Coronary artery (tissue), 2 donors: ENCODE measurements around the gene NTM.

Experiments used
- DNase-seq: peaks from one replicate; pipeline ENCODE4 v3.0.0-alpha.2; 2017; ENCODE audit warnings: low spot score
- H3K27ac ChIP-seq, 2 donors: fragments of 200-600 bp; sonication (generic); one replicate each; pipeline ENCODE4 v1.5.1; 2016 to 2019
- H3K4me3 ChIP-seq: fragments of 200-600 bp; sonication (generic); 2 replicates; pipeline ENCODE4 v1.5.1; 2016; ENCODE audit warnings: mild to moderate bottlenecking, moderate library complexity
- TF ChIP-seq, protein P1 (sequence below): fragments of 200-600 bp; sonication (generic); IDR thresholded peaks from one replicate; pipeline ENCODE4 v1.5.1; 2019; ENCODE audit warnings: antibody characterized with exemption

Gene NTM

DNA sequence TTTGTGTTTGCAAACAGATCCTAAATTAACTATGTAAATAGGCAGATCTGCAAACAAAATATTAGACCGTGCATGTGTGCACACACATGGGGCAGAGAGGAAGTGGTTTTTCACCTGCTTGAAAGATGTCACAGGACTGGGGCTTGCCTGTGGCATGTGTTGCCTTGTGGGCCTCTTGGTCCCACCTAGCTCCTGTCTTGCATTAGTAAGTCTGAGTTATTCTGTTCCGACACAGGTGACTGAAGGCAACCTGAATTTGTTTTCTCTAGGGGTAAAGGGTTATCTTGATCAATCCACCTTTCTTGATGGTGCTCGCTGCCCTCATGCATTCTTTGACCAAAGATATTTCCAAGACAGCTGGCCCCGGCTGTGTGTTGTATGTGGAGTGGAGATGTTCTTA lies 667.5 kb downstream of the NTM start:
- Histone ChIP-seq H3K27ac (no peak overlapping the region), H3K4me3 (no peak overlapping the region)
- TF ChIP-seq, protein P1, sequence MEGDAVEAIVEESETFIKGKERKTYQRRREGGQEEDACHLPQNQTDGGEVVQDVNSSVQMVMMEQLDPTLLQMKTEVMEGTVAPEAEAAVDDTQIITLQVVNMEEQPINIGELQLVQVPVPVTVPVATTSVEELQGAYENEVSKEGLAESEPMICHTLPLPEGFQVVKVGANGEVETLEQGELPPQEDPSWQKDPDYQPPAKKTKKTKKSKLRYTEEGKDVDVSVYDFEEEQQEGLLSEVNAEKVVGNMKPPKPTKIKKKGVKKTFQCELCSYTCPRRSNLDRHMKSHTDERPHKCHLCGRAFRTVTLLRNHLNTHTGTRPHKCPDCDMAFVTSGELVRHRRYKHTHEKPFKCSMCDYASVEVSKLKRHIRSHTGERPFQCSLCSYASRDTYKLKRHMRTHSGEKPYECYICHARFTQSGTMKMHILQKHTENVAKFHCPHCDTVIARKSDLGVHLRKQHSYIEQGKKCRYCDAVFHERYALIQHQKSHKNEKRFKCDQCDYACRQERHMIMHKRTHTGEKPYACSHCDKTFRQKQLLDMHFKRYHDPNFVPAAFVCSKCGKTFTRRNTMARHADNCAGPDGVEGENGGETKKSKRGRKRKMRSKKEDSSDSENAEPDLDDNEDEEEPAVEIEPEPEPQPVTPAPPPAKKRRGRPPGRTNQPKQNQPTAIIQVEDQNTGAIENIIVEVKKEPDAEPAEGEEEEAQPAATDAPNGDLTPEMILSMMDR = no peak
- no peak for DNase-seq

DNA sequence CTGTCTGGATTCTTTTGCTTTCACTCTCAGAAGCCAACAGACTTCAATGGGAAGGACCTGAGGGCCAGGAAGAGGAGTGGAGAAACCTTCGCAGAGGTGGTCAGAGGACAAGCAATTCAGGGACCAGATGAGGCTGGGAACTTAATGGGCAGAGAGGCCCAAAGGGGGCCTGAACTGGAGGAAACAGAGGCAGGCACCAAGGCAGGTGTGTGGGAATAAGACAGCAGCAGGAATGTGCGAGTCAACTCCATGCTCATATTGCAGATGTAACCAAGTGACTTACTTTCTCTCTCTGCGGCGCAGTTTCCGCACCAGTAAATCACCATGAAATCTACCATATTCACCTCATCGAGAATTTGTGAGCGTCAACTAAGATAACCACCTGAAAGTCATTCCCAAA lies 669.1 kb downstream of the NTM start:
- no peak overlapping the region for H3K27ac ChIP-seq
- H3K4me3 ChIP-seq = no peak overlapping the region
- DNase-seq = no peak
- TF ChIP-seq, protein P1 = no peak

DNA sequence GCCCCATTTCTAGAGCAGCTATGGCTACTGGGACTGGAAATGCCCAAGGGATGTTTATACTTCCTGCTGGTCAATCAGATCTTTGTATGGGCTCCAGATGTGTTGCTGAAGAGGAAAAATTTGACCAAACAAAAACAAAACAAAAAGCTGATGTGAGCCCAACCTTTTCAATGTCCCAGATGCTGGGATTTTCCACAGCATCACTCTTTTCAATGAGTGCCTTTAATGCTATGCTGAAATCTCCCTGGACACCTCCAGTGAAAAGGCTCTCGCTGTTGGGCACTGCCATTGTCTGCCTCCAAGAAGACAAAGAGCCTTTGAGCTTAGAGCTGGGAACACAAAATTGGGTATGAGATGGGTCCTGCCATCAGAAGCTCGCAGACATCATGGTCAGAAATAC lies 671.9 kb downstream of the NTM start:
- DNase-seq = no peak
- Histone ChIP-seq H3K27ac (no peak overlapping the region), H3K4me3 (no peak overlapping the region)
- TF ChIP-seq, protein P1 = no peak

DNA sequence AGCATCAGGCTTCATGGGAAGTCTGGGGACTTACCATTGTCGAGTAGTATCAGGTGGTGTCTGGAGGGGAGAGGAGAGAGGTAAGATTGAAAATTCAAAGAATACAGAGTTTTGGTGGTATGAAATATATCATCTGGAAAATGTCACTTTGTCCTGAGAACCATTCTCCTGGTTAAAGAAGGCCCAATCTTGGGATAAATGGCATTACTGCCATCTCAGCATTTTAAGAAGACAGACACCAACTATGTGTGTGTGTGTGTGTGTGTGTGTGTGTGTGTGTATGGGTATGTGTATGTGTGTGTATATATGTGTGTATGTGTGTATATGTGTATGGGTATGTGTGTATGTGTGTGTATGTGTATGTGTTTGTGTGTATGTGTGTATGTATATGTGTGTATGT lies 673.3 kb downstream of the NTM start:
- Histone ChIP-seq H3K27ac (no peak overlapping the region), H3K4me3 (no peak overlapping the region)
- no peak for DNase-seq
- TF ChIP-seq, protein P1 = no peak

DNA sequence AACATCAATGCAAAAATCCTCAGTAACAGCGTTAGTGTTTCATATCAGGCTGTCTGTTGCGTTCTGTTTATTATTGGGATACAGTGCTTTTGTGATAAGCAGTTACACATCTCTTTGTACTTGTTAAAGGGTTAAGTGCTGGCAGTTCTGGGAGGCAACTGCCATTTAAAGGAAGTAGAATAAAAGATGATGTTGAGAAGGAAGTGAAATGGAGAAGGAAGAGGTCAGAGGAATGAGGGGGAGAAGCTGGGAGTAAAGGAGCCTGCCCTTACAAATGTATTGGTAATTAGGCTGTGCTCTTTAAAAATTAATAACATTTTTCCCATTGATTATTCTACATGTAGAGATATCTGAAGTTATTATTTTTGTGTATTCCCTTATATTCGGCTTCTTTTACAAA lies 674.7 kb downstream of the NTM start:
- TF ChIP-seq, protein P1 = no peak
- H3K27ac ChIP-seq = no peak overlapping the region
- H3K4me3 ChIP-seq = no peak overlapping the region
- DNase-seq = no peak

DNA sequence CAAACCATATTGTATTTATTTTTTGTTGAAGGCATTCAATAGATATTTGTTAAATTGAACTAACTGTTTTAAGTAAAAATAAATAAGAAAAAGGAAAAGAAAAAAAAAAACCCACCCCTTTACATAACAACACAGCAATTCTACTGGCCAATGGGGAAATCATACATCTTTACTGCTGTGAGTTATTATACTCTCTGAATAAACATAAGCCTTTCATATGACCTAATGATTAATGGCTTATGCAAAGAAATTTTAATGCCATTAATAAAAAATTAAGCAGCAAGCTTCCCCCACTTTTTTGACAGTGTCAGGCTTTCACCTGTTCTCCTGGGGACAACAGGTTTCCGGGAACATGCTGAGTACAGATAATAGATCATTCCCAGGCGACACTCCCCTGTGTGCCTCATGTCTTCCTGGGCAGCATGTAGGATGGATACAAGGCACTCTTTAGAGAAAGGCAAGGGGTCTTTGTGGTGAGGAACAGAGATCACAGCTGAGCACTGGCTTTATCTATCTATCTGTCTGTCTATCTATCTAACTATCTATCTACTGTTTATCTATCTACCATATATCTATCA lies 676.0 kb downstream of the NTM start:
- Histone ChIP-seq H3K27ac (no peak overlapping the region), H3K4me3 (no peak overlapping the region)
- TF ChIP-seq, protein P1 = no peak
- no peak for DNase-seq

DNA sequence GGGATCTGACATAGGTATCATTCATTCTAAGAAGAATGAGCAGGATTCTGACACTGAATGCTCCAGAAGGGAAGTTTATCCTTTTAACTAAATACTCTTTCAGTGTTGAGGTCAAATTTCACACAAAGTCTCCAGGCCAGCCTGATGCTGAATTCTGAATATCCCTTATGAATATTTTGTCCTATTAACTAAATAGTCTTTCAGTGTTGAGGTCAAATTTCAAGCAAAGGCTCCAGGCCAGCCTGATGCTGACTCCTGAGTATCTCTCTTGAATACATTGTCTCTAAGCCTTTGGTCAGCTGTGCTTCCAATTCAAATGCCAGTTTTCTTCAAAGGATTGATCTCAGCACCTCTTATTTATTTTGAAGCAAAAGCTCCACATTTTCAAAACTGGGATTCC lies 676.8 kb downstream of the NTM start:
- DNase-seq = no peak
- no peak overlapping the region for H3K4me3 ChIP-seq
- H3K27ac ChIP-seq = no peak overlapping the region
- TF ChIP-seq, protein P1 = no peak
